Measurements from ENCODE around the gene VPS26C.
"Not testable (repeated sequence)": the region's sequence is repeated elsewhere in the genome, so short reads cannot be mapped to it uniquely, and the experiment has no call there.

VPS26C gene

DNA sequence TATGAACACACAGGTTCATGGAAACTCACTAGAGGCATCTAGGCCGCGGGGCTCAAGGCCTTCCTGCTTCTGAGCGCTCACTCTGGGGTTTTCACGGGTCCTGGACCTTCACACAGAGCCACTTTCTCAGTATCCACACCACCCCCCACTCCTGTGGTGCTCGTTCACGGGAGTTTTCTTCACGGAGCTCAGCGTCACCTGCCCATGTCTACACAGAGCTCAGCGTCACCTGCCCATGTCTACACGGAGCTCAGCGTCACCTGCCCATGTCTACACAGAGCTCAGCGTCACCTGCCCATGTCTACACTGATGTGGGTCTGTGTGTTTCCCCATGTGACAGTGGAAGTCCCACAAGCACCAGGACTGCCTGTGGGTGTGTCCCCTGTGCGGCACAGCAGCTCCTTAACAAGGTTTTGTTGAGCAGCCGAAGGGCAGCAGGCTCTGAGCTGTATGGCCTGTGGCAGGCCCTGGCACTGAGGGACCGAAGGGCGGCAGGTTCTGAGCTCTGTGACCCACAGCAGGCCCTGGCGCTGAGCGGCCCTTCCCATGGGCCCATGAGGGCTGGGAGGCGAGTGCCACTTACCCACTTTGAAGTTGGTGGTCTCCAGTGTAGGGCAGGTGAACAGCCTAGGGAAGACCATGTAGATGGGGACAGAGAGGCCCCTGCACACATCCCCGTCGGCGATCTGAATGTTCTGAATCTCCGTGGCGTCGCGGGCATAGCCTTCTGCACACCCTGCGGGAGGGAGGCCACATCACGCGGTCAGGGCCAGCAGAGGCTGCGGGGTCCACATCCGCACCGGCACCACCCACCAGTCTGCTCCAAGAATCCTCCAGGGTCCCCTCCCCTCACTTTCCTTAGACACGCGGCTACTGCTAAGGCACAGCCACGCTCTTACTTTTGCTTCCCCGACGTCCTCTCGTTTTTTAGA lies 39.8 kb downstream of the VPS26C start:
- DNase-seq = no peak

DNA sequence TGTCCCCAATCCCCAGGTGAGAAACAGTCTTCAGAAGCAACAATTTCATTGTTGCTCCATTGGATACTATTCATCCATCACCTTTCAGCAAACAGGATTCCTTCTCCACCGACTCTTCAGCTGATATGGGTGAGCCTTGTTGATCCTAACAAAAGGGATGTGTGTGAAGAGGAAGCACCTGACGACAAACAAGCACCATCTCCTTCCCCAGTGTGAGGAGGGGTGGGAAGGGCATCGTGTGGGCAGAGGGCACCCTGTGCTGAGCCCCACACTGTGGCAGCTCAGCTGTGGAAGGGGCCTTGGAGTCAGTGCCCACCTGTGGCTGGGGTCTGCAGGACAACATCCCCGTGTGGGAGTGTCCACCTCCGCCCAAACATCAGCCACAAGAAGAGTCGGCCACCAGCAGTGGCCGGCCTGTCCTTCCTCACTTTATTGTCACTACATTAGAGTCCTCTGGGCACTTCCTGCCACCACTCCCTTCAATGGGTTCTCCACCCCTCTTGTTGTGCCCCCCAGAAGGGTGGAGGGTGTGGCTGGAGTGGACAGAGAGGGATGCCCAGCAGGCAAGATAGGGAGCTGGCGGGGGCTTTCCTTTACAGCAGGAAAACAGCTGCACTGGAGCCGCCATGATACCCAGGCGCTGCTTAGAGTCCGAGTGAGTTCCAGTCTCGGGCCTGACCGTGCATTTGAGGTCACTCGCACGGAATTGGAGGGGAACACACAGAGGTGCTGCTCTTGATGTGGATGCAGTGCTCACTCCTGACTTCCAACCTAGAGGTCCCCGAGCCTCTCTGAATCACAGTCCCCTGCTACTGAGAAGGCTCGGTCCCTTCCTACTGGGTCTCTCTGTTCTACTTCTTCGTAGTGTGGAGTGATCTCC lies 40.9 kb downstream of the VPS26C start:
- DNase-seq = no peak

DNA sequence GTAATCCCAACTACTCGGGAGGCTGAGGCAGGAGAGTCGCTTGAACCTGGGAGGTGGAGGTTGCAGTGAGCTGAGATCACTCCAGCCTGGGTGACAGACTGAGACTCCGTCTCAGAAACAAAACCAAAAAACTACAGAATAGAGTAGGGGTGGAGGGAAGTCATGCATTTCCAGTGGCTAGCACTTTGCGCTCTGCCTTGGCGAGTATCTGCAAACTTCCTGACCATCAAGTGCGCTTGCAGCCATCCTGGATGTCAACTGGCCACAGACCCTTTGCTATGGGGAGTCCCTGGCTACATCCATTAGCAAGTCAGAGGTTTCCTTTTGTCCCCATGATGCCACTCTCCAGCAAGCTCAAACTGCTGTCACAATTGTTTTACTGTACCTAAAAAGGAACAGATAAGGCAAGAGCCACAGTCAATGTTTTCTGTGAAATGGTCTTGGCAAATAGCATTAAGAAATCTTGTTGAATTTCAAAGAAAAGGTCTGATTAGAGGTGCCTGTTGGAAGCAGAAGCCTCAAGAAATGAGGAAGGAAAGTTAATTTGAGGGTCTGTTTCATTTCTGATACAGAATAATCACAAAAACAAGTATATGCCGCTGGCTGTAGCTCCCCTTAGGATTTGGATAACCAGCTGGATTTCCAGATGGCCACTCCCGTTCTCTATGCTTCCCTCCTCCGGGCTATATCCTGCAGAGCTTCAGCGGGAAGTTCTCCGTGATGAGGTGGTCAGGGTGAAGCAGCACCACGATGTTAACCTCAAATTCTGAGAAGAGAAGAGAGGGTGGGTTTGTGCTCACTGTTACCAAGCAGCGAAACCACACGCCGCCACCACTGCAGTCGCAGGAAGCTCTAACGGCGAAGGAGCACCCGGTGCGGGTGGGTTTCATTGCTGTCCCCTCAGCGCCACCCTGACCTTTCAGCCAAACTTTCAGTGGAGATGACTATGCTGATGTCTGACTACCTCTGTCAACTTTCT lies 42.0 kb downstream of the VPS26C start:
- DNase-seq = peak; percentile 50

GRCh38 chr21:37223804-37224345 lies 43.3 kb downstream of the VPS26C start:
- no peak for DNase-seq

- not testable (repeated sequence) for DNase-seq
Measured at GRCh38 chr21:37222248-37222647, 44.9 kb downstream of the VPS26C start.

- DNase-seq = peak; percentile 92
Measured at GRCh38 chr21:37220981-37221664, 46.0 kb downstream of the VPS26C start.

DNA sequence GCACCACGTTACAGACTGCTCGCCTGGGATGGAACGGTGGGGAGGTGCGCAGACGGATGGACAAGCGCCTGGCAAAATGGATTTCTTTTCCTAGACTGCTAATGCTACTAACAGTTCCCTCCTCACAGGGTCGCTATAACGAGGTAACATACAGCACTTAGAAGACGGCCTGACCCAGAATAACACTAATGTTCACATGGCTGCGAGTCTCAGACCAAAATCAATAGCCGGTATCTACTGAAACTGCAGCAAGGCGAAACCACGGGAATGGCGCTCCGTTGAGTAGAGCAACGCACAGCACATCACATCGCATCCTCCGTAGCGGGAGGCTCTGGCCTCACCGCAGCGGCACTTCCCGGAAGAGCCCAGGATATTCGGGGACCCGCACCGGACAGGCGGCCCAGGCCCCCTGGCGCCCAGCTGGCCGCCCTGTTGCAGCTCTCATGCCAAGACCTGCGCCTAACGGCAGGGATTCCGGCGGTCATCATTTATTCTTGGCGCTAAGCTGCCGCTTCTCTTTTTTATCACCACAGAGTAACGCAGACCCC lies 46.6 kb downstream of the VPS26C start:
- peak; percentile 22 for DNase-seq

GRCh38 chr21:37219761-37220432 lies 47.2 kb downstream of the VPS26C start:
- DNase-seq = no peak

DNA sequence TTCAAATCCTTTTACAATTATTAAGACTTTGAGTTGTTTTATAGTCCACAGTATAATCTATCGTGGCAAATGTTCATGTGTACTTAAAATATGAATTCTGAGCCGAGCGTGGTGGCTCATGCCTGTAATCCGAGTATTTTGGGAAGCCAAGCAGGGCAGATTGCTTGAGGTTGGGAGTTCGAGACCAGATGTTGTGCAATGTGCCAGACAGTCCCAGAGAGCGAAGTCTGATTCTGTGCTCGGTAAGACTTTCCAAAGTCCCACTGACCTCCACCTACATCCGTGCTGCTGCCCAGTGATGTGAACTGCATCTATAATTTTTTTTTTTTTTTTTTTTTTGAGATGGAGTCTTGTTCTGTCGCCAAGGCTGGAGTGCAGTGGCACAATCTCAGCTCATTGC lies 52.2 kb downstream of the VPS26C start:
- no peak for DNase-seq

GRCh38 chr21:37210799-37211198 lies 56.3 kb downstream of the VPS26C start:
- DNase-seq = no peak

DNA sequence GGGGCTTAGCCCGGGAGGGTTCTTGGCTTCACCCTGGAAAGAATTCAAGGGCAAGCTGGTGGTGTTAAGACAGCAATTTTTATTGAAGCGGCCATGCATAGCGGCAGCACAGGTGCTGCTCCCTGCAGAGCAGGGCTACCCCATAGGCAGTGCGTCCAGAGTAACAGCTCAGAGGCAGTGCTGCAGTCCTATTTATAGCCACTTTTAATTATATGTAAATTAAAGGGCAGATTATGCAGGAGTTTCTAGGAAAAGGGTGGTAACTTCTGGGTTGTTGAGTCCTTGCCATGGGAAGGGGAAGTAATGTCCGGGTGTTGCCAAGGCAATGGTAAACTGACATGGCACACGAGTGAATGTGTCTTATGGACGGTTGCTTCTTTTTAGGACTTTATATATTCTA lies 57.0 kb downstream of the VPS26C start:
- no peak for DNase-seq

- DNase-seq = no peak
Measured at GRCh38 chr21:37208741-37209225, 58.4 kb downstream of the VPS26C start.

DNA sequence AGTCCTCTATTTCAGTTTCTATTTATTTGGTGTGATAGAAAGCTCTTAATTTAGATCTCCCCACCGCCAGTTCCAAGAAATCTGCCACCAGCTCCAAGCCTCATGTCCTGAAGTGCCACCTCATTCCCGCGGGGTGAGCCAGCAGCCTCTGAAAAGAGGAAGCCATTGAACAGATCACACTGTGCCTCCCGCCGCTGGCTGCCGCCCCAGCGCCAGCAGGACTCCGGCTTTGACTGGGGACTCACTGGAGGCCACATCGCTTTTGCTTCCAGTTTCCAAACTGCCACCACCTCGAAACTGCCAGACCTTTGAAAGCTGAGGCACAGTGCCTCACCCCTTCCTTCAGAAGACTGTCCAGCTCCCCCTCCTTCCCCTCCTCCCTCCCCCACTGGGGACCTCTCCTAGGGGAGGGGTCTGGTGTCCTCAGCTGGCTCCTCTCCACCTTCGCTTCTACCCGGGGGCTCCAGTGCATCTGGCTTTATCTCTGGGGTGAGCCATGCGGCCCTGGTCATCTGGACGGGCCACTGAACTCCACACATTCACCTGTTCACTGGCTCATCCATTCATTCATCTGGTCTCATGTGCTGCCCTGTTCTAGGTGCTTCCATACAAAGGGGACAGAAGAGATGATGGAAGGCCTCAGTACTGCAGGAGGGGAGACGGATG lies 58.9 kb downstream of the VPS26C start:
- DNase-seq = no peak

GRCh38 chr21:37207441-37208009 lies 59.6 kb downstream of the VPS26C start:
- DNase-seq = no peak

DNA sequence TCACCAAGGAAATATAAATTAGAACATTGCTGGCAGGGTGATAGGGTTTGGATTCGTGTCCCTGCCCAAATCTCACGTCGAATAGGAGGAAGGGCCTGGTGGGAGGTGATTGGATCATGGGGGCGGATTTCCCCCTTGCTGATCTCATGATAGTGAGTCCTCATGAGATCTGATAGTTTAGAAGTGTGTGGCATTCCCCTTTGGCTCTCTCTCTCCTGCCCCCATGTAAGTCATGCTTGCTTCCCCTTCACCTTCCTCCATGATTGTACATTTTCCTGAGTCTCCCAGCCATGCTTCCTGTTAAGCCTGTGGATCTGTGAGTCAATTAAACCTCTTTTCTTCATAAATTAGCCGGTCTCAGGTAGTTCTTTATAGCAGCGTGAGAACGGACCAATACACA lies 60.6 kb downstream of the VPS26C start:
- DNase-seq = no peak

DNA sequence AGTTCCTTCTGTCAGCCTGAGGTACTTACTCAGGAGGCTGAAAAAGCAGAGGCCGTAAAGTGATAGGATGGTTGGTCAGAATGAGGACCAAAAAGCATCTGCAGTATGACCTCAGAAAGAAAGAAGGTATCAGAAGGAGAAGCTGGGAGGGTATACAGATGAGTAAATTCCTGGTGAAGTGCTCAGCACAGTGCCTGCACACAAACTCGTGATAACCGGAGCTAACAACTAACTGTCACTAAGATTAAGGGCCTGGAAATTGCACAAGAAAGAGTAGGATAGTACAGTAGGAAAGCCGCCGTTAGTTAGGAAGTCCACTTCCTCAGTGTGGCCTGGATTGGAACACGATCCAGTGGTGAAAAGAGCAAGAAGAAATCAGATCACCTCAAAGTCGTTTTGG lies 62.6 kb downstream of the VPS26C start:
- no peak for DNase-seq

DNA sequence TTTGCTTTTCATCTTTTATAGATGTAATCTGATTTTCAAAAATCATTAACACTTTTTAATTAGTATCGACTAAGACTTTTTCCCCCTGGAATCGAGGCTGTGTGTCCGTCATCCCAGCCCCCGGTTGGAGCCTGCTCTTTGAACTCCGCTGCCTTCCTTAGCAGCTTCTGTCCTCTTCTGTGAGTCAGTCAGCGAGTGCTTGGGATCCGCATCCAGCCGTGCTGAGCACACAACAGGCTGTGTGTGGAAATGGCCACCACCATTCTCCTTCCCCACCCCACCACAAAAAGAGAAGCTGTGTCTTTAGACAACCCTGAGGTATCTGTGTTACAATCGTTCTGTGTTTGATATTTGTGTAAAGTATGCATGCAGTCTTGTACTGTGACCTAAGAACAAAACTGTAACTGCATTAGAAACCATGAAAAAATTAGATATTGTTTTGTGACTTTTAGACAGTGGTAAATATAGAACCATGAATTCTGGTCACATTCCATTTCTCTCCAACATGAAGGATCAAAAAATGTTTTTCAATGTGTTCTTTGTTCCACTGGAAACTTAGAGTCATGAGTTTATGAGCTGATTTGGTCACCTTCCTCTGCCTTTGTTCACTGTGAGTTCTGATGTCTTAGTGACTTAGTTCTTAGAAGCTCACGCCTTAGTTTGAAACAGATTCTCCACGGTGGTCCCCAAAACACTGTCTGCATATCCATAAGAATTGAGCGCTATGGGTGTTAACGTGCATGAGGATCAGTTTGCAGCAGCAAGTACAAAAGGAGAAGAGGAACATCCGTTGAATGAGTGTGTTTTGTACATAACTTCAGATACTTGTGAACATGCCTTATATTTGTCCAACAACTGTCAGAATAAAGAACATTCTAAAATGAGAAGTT lies 64.7 kb downstream of the VPS26C start:
- DNase-seq = no peak

Data from activated gamma-delta T cell treated with Interleukin-2 at 50 U/mL for 16 hours (primary cell).